K562 (cell line): ENCODE measurements around the gene SLC22A8. TPM values are rescaled to one million over a fixed set of nuclear protein-coding genes. Genes with fewer than 3 reads are reported as not detected.
A peak's percentile ranks its signal among the peaks of the same experiment; 100 is the strongest.

Experiments
- BHLHE40 ChIP-seq: IDR thresholded peaks from 2 replicates; pipeline ENCODE4 v1.6.1; 2011; ENCODE audit warnings: low read length, improper control_type of control experiment
- CBX2 ChIP-seq: fragments of 200-600 bp; sonication (generic); IDR thresholded peaks from one replicate; pipeline ENCODE4 v1.6.1; 2012; ENCODE audit warnings: mild to moderate bottlenecking, low read length, inconsistent platforms; ENCODE audit not compliant: insufficient read depth, poor library complexity, severe bottlenecking
- ELF4 ChIP-seq: fragments of 450-650 bp; formaldehyde crosslinking; IDR thresholded peaks from 2 replicates; pipeline ENCODE4 v1.4.0; 2022; ENCODE audit warnings: missing genetic modification characterization
- ETS1 ChIP-seq: conservative IDR thresholded peaks from 2 replicates; pipeline ENCODE4 v1.6.1; 2011; ENCODE audit warnings: low read depth, mild to moderate bottlenecking, low read length; ENCODE audit not compliant: control insufficient read depth
- FUS ChIP-seq: fragments of 200-400 bp; formaldehyde crosslinking; optimal IDR thresholded peaks from 2 replicates; pipeline ENCODE3; 2017; ENCODE audit warnings: low read depth, low read length
- GATAD2A ChIP-seq: fragments of 450-650 bp; IDR thresholded peaks from 2 replicates; pipeline ENCODE4 v1.6.1; 2017
- KDM1A ChIP-seq, 2 experiments: fragments of 450-650 bp; IDR thresholded peaks; 2 replicates each; pipeline ENCODE4 v1.6.1; 2016; ENCODE audit warnings: mild to moderate bottlenecking in 2 of 2
- KLF1 ChIP-seq: fragments of 450-650 bp; IDR thresholded peaks from 2 replicates; pipeline ENCODE4 v1.6.1; 2016; ENCODE audit warnings: missing genetic modification characterization, missing compliant biosample characterization
- L3MBTL2 ChIP-seq: fragments of 450-650 bp; IDR thresholded peaks from 2 replicates; pipeline ENCODE4 v1.6.1; 2016; ENCODE audit warnings: mild to moderate bottlenecking, moderate library complexity
- MTA3 ChIP-seq: fragments of 450-650 bp; formaldehyde crosslinking; IDR thresholded peaks from 2 replicates; pipeline ENCODE4 v1.6.1; 2017; ENCODE audit warnings: mild to moderate bottlenecking, borderline replicate concordance
- NONO ChIP-seq, 2 experiments: fragments of 200-400 bp in 1 of 2; fragments of 450-650 bp in 1 of 2; formaldehyde crosslinking in 1 of 2; IDR thresholded peaks; 2 replicates each; pipeline ENCODE4 v1.6.1; 2017; ENCODE audit warnings: low read depth in 2 of 2, mild to moderate bottlenecking in 2 of 2, moderate library complexity in 2 of 2, low read length in 1 of 2
- NR2C2 ChIP-seq, 2 experiments: fragments of 200-800 bp in 1 of 2; sonication (Bioruptor generic) in 1 of 2; sonication (generic) in 1 of 2; formaldehyde crosslinking in 1 of 2; IDR thresholded peaks; 2 replicates each; pipeline versions ENCODE4 v1.6.1 to v1.8.0; 2016 to 2022; ENCODE audit warnings: mild to moderate bottlenecking in 1 of 2, missing compliant biosample characterization in 1 of 2, missing genetic modification characterization in 1 of 2, missing genetic modification reagents in 1 of 2
- NUFIP1 ChIP-seq: fragments of 450-650 bp; IDR thresholded peaks from 2 replicates; pipeline ENCODE4 v1.6.1; 2018; ENCODE audit not compliant: partially characterized antibody
- PPARD ChIP-seq: fragments of 250-450 bp; sonication (Bioruptor Pico); IDR thresholded peaks from 2 replicates; pipeline ENCODE4 v1.8.0; 2022; ENCODE audit warnings: inconsistent platforms, mild to moderate bottlenecking, moderate library complexity
- PYGO2 ChIP-seq: fragments of 450-650 bp; IDR thresholded peaks from 2 replicates; pipeline ENCODE4 v1.6.1; 2016; ENCODE audit warnings: mild to moderate bottlenecking, missing genetic modification characterization, moderate library complexity, missing compliant biosample characterization
- RFX7 ChIP-seq: fragments of 250-450 bp; sonication (Bioruptor Pico); IDR thresholded peaks from 2 replicates; pipeline ENCODE4 v1.5.1; 2021; ENCODE audit warnings: mild to moderate bottlenecking
- SETDB1 ChIP-seq: IDR thresholded peaks from one replicate; pipeline ENCODE4 v1.6.1; 2012; ENCODE audit warnings: low read length, control low read depth, inconsistent platforms
- TFAM ChIP-seq: fragments of 250-450 bp; sonication (Bioruptor Pico); conservative IDR thresholded peaks from 2 replicates; pipeline ENCODE4 v1.5.0; 2021; ENCODE audit warnings: mild to moderate bottlenecking, moderate library complexity
- TFAP4 ChIP-seq: sonication (generic); formaldehyde crosslinking; IDR thresholded peaks from 2 replicates; pipeline ENCODE4 v1.8.0; 2022; ENCODE audit warnings: missing genetic modification reagents, mild to moderate bottlenecking, moderate library complexity, borderline replicate concordance
- THRA ChIP-seq: fragments of 450-650 bp; IDR thresholded peaks from 2 replicates; pipeline ENCODE4 v1.6.1; 2017; ENCODE audit warnings: mild to moderate bottlenecking, moderate library complexity
- U2AF2 ChIP-seq: fragments of 200-400 bp; formaldehyde crosslinking; optimal IDR thresholded peaks from 2 replicates; pipeline ENCODE3; 2017; ENCODE audit warnings: low read depth, mild to moderate bottlenecking, low read length
- ZFP1 ChIP-seq: fragments of 450-650 bp; formaldehyde crosslinking; IDR thresholded peaks from 2 replicates; pipeline ENCODE4 v1.4.0; 2020; ENCODE audit warnings: mild to moderate bottlenecking, mixed read lengths
- ZNF146 ChIP-seq: IDR thresholded peaks from one replicate; pipeline ENCODE4 v1.6.1; 2018; ENCODE audit warnings: missing compliant biosample characterization; ENCODE audit not compliant: unreplicated experiment
- ZNF197 ChIP-seq: fragments of 200-800 bp; sonication (Bioruptor generic); IDR thresholded peaks from 2 replicates; pipeline ENCODE4 v1.6.1; 2016; ENCODE audit warnings: low read depth, missing genetic modification characterization, missing compliant biosample characterization
- polyA plus RNA-seq, 8 experiments: library from polyadenylated mRNA; depleted of rRNA in 4 of 8; stranded (reverse) in 5 of 8; unstranded in 3 of 8; fragments of >200 nt; fragmentation: Nextera tagmentation in 2 of 8; fragmentation: Illumina TruSeq in 1 of 8; extraction: Ambion mirVana in 2 of 8; extraction: Trizol in 1 of 8; gene quantifications; 2 replicates each; pipeline versions ENCODE4 v1.2.1 to v1.2.3, GENCODE V29; 2011 to 2014; ENCODE audit warnings: inconsistent platforms in 1 of 8, missing spikeins in 1 of 8
- total RNA-seq, 7 experiments: library from RNA; depleted of rRNA in 6 of 7; stranded (reverse); fragments of >200 nt in 6 of 7; fragmentation: Illumina TruSeq in 2 of 7; extraction: Trizol in 2 of 7; gene quantifications; 2 replicates each; pipeline versions ENCODE4 v1.2.1 to v1.2.3, GENCODE V29; 2011 to 2021; ENCODE audit warnings: low replicate concordance in 1 of 7
- TF ChIP-seq, protein P1 (sequence below), 2 experiments: IDR thresholded peaks; 2 replicates each; pipeline ENCODE4 v1.6.1; 2012; ENCODE audit warnings: improper control_type of control experiment in 2 of 2, low read depth in 2 of 2, low read length in 2 of 2, borderline replicate concordance in 1 of 2

The SLC22A8 gene
- total and polyA plus RNA-seq, 9 of the 15 experiments (the other 6 are each of a cell fraction or from before 2014, with no cell fraction given): not detected

DNA sequence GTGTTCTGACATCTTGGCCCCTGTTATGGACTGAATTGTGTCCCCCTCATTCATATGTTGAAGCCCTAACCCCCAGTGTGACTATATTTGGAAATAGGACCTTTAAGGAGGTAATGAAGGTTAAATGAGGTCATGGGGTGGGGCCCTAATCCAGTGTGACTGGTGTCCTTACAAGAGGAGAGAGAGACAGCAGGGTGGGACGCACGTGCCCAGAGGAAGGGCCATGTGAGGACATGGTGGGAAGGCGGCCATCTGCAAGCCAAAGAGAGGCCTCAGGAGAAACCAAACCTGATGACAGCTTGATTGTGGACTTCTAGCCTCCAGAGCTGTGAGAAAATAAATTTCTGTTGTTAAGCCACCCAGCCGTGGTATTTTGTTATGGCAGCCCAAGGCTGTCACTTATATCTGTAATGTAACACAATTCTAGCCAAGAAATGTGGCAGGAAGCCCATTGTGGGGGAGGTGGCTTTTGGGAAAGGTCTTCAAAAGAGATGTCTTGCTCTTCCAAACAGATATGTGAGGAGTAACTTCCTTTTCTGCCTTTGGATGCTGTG, 54.5 kb downstream of the SLC22A8 start (continued):
- TF ChIP-seq, protein P1, sequence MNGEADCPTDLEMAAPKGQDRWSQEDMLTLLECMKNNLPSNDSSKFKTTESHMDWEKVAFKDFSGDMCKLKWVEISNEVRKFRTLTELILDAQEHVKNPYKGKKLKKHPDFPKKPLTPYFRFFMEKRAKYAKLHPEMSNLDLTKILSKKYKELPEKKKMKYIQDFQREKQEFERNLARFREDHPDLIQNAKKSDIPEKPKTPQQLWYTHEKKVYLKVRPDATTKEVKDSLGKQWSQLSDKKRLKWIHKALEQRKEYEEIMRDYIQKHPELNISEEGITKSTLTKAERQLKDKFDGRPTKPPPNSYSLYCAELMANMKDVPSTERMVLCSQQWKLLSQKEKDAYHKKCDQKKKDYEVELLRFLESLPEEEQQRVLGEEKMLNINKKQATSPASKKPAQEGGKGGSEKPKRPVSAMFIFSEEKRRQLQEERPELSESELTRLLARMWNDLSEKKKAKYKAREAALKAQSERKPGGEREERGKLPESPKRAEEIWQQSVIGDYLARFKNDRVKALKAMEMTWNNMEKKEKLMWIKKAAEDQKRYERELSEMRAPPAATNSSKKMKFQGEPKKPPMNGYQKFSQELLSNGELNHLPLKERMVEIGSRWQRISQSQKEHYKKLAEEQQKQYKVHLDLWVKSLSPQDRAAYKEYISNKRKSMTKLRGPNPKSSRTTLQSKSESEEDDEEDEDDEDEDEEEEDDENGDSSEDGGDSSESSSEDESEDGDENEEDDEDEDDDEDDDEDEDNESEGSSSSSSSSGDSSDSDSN (IDR thresholded peaks at IDR 0.05; ENCODE audit: borderline replicate concordance in 1 of 2, low read depth in 2 of 2, low read length in 2 of 2): no peak
- TF ChIP-seq SETDB1: no peak
- TF ChIP-seq TFAP4: no peak
- TF ChIP-seq THRA: peak; percentile 63
- TF ChIP-seq U2AF2: no peak
- no peak for TF ChIP-seq ZNF197 (CRISPR knock-in tag)
- TF ChIP-seq KLF1: peak; percentile 67; the same call in 1 of the 2 replicates
- no peak for TF ChIP-seq ELF4 (CRISPR knock-in tag)
- no peak for TF ChIP-seq ETS1
- no peak for TF ChIP-seq NUFIP1
- no peak for TF ChIP-seq KDM1A (IDR thresholded peaks at IDR 0.05)
- no peak for TF ChIP-seq CBX2
- no peak for TF ChIP-seq RFX7
- no peak for TF ChIP-seq TFAM
- no peak for TF ChIP-seq NR2C2 (CRISPR knock-in tag; IDR thresholded peaks at IDR 0.05)
- TF ChIP-seq NR2C2 (tag; IDR thresholded peaks at IDR 0.05): 0 out of 2 replicates have a peak, but pooled peaks have one; percentile 16
- no peak for TF ChIP-seq PYGO2 (tag)
- peak; percentile 84 for TF ChIP-seq L3MBTL2
- no peak for TF ChIP-seq PPARD (CRISPR knock-in tag)
- TF ChIP-seq FUS: no peak
- peak; percentile 85 for TF ChIP-seq BHLHE40
- TF ChIP-seq ZFP1 (CRISPR knock-in tag): no peak
- no peak for TF ChIP-seq ZNF146 (CRISPR knock-in tag)
- TF ChIP-seq NONO (IDR thresholded peaks at IDR 0.05; ENCODE audit: low read depth in 2 of 2, low read length in 1 of 2): no peak
- no peak for TF ChIP-seq GATAD2A
- no peak for TF ChIP-seq MTA3
